ENCODE data around the gene TTYH1.
"Not testable (repeated sequence)": the region's sequence is repeated elsewhere in the genome, so short reads cannot be mapped to it uniquely, and the experiment has no call there.

Gene TTYH1

DNA sequence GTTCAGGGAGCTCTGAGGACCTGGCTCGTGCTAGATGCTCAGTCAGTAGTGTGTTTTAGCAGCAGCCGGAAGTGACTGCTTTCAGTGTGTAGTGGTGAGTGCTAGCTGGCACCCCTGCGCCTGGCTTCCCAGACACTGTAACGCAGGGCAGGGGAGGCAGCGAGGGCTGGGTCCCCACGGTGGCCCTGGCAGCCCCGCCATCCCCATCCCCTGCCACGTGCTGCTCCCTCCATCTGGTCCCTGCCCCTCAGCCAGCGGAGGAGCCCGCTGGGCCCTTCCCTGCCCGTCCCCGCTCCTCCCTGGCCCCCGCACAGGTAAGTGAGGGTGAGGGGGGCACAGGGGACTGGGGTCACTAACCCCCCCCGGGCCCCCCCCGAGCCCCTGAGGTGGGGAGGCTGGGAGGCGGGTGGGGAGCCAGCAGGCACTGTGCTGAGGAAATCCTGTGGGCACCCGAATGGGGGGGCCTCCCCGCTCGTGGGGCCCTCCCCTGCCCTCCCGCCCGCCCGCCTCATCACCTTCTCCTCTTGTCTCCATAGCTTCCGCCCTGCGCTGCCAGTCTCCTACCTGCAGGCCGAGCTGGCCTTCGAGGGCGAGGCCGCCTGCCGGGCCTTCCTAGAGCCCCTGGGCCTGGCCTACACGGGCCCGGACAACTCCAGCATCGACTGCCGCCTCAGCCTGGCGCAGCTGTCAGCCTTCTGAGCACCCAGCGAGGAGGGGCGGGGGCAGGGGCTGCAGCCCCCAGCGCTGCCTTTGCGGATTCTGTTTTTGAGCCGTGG lies 45.2 kb downstream of the TTYH1 start:
- no peak for DNase-seq (ENCODE audit: low read depth in 2 of 2)

DNA sequence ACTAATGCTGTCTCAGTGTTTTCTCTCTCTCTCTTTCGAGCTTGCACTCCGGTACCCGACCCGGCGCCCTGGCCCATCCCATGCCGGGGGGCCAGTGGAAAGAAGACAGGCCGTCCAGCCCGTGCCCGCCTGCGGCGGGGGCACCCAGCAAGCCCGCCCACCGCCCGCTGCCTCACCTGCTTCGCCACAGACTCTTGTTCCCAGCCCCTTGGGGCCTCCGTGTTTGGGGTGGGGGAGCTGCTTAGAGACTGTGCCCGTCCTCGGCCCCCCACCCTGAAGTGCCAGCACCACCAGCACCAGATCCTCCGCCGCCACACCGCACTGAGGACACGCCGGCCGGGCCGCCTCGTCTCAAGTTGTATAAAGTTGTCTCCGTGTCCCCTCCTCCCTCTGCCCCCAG lies 45.9 kb downstream of the TTYH1 start:
- DNase-seq (ENCODE audit: low read depth in 2 of 2) = no peak

DNA sequence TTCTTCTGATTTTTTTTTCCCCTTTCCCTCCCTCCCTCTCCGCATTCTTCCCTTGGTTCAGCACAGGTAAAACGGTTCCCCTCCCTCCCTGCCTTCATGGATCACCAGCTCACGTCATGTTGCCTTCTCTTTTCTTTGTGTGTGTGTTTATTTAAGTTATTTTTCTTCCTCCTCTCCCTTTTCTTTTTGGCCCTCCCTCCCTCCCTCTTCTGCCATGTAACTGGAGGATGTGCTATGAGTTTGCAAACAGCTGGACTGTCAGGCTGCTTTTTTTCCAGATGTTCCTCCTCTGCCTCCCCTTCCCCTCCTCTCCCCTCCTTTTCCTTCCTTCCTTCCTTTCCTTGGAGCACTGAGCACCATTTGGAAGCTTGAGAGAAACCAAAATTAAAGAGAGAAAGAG lies 46.3 kb downstream of the TTYH1 start:
- no peak for DNase-seq (ENCODE audit: low read depth in 2 of 2)

DNA sequence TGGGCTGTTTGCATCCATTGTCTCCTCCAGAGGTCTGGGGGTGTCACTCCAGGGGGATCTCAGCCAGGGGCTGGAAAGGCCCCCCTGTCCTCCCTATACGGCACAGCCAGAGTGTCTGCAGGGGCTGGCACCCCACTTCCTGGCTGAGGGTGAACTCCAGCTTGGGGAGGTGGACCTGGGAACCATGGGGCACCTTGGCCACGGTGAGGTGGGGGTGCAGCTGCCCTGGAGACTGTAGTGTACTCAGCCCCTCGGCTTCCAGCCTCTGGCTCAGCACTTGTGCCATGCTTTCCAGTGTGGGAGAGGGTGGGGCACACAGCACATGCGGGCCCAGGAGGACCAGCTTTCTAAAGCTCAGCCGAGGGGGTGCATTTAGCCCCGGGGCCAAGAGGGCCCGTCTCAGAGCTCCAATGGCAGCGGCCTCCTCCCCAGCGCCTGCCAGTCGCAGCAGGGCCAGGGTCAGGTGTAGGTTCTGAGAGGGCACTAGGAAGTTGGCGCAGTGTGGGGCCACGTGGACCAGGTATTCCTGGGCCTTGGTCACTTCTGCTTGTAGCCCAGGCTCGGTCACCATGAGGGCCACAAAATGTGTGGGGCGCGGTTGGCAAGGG lies 46.9 kb downstream of the TTYH1 start:
- no peak for DNase-seq (ENCODE audit: low read depth in 2 of 2)

DNA sequence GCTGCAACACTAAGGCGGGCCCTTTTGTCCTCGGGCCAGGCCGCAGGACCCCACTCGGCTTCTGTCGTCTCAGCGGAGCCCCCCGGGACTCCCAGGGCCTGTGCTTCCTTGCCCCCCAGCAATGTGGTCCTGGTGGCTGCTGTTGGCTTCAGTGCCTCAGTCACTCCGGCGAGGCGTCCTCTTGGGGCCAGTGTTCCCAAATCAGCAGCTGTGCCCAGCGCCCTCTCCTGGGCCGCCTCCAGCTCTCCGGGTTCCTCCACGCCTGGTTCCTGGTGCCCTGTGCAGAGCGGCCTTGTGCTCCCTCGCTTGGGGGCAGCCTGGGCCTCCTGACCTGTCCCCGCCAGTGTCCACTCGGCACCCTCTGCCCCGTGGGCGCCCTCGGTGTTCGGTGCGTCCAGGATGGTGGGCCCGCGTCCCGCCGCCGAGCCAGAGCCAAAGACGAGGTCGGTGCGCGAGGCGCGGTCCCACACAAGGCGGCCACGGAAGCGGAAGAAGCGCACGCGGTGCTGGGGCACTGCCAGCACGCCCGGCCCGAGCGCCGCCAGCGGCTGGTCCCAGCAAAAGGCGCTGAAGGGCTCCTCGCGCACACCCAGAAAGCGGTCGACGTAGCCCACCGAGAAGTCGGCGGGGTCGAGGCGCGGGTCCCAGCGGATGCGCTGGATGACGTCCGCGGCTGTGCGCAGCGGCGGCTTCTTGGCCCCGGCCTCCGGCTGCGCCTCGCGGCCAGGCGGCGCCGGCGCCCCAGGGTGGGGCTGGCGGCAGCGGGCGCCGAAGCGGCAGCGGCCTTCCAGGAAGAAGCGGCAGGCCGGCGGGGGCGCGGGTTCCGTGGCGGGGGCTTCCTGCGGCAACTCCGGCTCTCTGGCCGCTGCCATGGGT lies 47.6 kb downstream of the TTYH1 start:
- peak; percentile 38 to 46 for DNase-seq (ENCODE audit: low read depth in 2 of 2)

DNA sequence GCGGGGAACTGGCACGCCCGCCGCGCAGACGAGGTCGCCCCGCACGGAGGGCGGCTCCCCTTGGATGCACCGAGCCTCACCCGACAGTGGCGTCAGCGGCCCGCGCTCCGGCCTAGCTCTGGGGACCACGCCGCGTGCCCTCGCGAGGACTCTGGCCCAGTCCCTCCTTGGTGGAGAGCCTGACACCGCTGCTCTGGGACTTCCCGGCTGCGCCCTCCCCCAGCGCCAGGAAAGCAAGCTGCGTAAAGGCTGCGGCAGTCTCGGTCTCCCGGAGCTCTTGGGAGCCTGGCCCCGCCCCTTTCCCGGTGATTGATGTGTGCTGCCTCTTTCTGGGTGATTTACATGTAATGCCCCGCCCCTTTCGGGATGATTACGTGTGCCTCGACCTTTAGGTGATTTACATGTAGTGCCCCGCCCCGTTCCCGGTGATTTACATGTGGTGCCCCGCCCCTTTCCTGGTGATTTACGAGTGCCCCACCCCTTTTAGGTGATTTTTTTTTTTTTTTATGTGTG lies 48.3 kb downstream of the TTYH1 start, which contains the start of gene LENG9:
TSS of gene LENG9 (minus strand) at position 248 of the 513 bp plus-strand sequence. CDS start 252 bp downstream, outside the sequence.
- peak; percentile 95 to 97 for DNase-seq (ENCODE audit: low read depth in 2 of 2)

DNA sequence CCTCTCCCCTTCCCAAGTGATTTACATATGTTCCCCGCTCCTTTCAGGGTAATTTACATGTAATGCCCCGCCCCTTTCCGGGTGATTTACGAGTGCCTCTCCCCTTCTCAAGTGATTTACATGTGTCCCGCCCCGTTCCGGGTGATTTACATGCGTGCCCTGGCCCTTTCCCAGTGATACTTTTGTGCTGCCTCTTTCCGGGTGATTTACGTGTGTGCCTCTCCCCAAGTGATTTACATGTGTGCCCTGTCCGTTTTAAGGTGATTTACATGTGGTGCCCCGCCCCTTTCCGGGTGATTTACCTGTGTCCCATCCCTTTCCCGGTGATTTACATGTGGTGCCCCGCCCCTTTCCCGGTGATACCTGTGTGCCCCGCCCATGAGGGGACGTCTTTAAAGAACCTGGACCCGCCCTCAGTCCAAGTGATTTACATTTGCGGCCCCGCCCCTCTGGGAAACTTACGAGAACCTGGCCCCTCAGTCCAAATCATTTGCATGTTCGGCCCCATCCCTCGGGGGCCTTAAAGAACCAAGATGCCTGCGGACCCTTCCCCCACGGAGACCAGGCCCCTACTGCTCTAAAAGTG lies 48.9 kb downstream of the TTYH1 start:
- peak; percentile 78 to 85 for DNase-seq (ENCODE audit: low read depth in 2 of 2)

DNA sequence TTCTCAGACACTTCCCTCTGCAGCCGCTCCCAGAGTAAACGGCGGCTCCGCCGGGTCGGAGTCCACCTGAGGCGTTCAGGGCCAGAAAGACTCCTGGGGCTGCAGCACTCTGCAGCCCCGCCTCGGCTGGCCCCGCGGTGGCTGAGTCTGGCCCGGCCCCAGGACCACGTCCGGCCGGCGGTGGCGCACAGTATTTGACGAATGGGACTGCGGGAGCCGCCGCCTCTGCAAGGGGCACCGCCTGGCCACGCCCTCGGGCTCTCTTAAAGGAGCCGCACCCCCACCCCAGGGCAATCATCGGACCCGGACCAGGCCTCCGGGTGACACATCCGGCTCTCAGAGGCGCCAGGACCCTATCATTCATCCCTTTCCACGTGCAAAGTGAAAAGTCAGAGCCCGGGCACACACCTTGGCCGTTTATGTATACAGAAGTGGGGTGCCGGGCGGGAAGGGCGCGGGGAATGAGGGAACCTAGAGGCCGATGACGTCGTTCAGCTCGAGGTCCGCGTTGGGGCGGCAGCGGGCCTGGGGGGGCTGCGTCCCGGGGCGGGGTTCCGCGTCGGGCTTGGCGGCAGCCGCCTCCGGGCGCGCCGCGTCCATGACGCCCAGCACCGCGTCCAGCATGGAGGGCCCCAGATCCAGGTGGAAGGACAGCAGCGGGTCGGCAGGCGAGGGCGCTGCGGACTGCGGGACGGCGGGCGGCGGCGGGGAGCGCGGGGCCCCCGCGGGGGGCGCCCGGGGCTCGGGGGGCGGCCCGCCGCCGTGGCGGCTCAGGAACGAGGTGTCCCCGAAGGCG lies 49.6 kb downstream of the TTYH1 start:
- peak; percentile 58 to 74 for DNase-seq (ENCODE audit: low read depth in 2 of 2)

DNA sequence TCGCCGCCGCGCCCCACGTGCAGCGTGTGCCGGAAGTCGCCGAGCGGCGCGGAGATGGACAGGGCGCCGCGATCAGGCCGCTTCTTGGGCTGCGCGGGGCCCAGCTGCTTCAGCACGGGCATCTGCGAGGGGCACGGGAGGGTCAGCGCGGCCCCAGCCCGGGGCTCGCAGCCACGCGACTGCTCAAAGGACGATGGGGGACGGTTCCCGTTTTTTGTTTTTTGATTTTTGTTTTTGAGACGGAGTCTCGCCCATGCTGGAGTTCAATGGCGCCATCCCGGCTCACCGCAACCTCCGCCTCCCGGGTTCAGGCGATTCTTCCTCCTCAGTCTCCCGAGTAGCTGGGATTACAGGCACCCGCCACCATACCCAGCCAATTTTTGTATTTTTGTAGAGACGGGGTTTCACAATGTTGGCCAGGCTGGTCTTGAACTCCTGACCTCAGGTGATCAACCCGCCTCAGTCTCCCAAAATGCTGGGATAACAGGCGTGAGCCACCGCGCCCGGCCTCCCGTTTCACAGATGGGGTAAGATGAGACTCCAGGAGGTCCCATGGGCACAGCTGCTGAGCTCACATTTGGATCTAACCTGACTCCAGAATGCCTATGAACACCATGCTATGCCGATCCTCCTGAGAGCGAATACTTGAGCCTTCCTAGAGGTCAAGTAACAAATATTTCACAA lies 50.3 kb downstream of the TTYH1 start:
- DNase-seq (ENCODE audit: low read depth in 2 of 2) = no peak

DNA sequence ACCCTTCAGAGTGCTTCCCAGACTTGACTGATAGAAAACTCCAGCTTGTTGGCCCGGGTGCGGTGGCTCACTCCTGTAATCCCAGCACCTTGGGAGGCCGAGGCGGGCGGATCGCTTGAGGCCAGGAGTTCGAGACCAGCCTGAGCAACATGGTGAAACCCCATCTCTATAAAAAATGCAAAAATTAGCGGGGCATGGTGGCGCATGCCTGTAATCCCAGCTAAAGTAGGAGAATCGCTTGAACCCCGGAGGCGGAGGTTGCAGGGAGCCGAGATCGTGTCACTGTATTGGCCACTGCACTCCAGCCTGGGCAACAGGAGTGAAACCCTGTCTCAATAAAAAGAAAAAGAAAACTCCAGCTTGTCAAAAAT lies 50.8 kb downstream of the TTYH1 start:
- not testable (repeated sequence) for DNase-seq (ENCODE audit: low read depth in 2 of 2)

DNA sequence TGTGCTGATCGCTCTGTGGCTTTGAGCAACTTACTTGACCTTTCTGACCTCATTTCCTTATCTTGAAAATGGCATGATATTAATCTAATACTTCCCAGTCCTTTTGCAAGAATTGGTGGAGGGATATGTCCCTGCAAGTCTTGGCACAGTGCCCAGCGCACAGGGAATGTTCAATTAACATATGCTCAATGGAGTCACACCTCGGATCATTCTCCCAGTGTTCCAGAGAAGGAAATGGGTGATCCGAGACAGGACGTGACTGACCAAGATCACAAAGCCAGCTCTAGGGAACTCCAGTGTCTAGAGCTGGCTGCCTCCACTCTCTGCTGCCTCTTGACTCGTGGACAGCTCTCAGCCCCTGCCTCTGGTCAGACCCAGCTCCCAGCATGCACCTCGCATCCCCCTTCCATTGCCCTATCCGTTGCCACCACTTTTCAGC lies 54.3 kb downstream of the TTYH1 start:
- DNase-seq (ENCODE audit: low read depth in 2 of 2) = no peak

DNA sequence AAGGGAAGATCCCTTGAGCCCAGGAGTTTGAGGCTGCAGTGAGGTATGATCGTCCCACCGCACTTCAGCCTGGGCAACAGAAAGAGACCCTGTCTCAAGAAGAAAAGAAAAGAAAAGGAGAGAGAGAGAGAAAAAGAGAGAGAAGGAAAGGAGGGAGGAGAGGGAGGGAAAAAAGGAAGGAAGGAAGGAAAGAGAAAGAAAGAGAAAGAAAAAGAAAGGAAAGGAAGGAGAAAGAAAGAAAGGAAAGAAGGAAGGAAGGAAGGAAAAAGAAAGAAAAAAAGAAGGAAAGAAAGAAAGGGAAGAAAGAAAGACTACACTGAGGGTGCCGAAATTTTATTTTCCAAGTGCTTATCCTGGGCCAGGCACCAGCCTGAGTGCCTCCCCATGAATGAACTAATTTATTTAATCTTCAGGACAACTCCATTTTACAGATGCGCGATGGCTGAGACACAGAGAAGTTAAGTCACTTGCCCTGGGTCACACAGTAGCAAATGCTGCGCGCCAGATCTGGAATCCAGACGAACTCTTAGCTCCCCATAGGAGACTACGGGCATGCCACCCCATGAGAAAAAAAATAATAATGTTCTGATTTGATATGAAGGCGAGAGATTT lies 55.1 kb downstream of the TTYH1 start:
- no peak for DNase-seq (ENCODE audit: low read depth in 2 of 2)

DNA sequence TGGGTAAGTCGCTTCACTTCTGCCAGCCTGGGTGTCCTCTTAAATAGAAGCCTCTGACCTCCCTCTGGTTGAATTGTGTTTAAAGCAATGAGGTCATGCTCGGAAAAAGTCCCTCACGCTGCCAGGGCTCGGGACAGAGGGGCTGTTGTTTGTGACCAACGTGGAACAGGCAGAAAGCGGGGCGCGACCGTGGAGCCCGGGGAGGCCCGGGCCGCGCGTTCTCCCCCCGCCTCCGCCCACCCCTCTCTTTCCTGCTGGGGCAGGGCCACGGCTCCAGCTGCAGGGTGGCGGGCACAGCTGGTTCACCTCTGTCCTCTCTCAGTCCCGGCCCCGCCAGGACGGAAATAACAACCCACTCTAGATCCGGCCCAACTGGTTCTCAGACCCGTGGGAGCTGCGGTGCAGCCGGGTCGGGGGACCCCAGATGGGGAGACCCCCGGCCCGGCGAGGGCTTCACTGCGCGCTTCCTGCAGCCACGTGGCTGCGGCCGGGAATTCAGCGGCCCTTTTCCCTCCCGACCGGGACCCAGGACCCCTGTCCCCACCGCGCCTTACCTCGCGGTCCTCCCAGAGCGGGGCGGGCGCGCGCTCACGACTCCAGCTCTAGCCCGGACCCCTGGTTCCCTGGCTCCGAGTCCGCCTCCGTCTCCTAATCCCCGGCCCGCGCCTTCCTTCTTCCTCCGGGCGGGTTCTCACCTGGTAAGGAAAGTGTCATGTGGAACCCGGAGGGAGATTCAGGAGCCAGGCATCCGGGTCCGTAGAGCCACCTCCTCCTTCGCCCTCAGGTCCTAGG lies 55.9 kb downstream of the TTYH1 start:
- DNase-seq (ENCODE audit: low read depth in 2 of 2) = no peak

DNA sequence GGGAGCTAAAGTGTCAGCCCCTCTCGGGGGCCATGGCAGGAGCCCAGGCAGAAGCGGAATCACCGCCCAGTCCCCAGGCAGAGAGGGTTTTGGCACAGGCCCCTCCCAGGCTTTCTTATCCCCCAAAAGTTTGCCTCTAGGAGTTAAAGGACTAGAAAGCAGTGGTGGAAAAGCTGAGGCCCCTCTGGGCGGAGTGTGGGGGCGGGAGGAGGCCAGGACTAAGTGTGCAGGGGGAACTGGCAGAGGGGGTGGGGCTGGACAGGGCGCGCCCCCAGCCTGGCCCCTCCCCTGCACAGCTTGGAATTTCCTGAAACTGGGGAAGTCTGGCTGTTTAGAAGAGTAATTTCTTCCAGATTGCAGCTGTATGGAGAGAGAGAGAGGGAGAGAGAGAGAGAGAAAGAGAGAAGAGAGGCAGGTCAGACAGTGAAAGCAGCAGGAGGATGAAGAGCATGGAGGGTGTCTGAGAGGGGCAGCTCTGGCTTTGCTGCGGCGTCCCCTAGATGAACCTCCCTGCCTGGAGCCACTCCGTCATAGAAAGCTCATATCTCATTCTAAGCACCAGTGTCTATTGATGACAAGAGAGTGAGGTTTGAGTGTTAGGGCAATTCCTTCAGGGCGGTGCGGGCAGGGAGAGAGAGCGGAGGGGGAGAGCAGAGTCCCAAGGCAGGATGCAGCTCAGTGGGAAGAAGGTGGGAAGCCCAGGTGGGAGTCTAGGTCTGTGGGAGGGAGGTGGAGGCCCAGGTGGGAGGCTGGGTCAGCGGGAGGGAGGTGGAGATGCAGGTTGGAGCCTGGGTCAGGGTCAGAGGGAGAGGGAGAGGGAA lies 58.0 kb downstream of the TTYH1 start, which contains the start of gene CDC42EP5:
TSS of gene CDC42EP5 (minus strand) at position 226 of the 821 bp plus-strand sequence. CDS start 7,749 bp downstream, outside the sequence.
- DNase-seq (ENCODE audit: low read depth in 2 of 2) = no peak

DNA sequence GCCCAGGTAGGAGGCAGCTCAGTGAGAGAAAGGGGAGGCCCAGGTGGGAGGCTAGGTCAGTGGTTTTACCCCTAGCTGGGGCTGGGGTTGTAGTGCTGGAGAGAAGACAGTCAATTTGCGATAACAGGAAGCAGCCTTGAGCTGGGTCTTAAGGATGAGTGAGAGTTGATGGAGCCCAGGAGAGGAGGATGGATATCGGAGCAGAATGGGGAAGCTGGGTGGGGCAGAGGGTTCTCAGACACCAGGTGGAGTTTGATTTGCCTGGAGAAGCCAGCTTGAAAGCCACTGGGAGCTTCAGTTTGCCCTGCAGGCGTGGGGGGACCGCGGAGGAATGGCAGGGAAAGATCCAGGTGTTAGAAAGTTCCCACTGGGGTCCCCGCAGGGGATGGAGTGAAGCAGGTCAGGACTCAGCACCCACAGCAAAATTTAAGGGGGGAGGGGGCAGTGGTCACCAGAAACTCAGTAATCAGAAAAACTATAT lies 58.7 kb downstream of the TTYH1 start:
- no peak for DNase-seq (ENCODE audit: low read depth in 2 of 2)

DNA sequence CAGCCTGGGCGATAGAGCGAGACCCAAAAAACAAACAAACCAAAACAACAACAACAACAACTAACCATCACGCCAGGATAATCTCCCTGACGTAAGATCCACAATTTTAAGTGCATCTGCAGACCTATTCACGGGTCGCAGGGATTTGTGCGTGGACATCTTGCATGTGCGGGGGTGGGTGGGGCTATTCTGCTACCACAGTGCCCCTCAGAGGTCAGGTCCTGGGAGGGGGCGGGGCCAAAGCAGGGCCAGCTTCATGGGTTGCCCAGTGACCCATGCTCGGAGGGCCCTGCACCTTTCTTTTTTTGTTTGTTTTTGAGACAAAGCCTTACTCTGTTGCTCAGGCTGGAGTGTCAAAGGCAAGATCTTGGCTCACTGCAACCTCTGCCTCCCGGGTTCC lies 60.4 kb downstream of the TTYH1 start:
- no peak for DNase-seq (ENCODE audit: low read depth in 2 of 2)

DNA sequence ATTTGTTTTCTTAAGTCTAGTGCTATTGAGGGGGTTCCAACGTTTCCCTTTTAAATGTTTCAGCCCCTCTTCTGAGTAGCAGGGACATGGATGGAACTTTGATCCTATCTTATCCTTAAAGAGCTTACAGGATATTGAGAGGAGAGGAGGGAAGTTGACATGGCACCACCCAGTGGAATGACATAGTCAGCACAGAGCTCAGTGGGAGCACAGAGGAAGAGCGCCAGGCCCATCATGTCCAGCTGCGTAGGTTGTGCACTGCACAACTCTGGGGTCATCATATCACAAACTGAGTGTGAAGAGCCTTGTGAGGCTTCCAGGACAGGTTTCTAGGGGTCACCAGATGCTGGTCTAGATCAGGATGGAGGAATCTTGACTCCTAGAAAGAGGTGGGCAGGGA lies 62.4 kb downstream of the TTYH1 start:
- no peak for DNase-seq (ENCODE audit: low read depth in 2 of 2)

DNA sequence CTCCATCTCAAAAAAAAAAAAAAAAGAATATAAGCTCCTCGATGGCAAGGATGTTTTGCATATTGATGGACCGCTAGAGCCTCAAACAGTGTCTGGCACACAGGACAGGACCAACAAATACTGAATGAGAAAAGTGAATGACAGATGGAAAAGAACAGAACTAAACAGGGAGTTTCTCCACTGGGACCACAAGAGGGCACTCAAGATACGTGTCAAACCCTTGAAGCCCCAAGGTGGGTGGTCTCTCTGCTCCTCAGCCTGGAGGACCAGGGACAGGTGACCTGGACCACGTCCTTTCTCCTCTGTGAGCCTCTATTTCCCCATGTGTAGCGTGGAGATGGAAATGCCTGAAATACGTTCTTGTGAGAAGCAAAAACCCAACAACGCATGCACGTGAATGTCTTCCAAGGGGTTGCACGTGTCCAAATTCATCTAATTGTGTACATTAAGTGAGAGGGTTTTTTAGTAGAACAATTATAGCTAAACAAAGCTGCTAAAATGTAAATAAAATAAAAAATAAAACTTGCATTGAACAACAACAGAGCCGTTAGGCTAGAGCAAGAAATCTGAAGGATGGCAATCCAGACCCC lies 63.5 kb downstream of the TTYH1 start:
- no peak for DNase-seq (ENCODE audit: low read depth in 2 of 2)

Data from activated CD4-positive, alpha-beta T cell treated with anti-CD3 and anti-CD28 coated beads for 24 hours (primary cell).